Fibroblast of peridontal ligament (primary cell): Measurements from ENCODE around the gene DNAJC7.
A peak's percentile ranks its signal among the peaks of the same experiment; 100 is the strongest.
"Not testable (repeated sequence)": the region's sequence is repeated elsewhere in the genome, so short reads cannot be mapped to it uniquely, and the experiment has no call there.

Source experiments
- DNase-seq: peaks from one replicate; pipeline ENCODE4 v3.0.0-alpha.2; 2010; ENCODE audit errors: extremely low read depth

DNAJC7 gene

GRCh38 chr17:42040818-42041217 lies 23.6 kb upstream of the DNAJC7 start:
- no peak for DNase-seq

- DNase-seq: no peak
Observed at GRCh38 chr17:42039794-42040763, 22.8 kb upstream of the DNAJC7 start.

GRCh38 chr17:42038221-42038973 lies 21.2 kb upstream of the DNAJC7 start:
- DNase-seq: no peak

- DNase-seq: no peak
Observed at GRCh38 chr17:42034059-42034458, 16.8 kb upstream of the DNAJC7 start.

- no peak for DNase-seq
Observed at GRCh38 chr17:42031584-42031983, 14.3 kb upstream of the DNAJC7 start.

- DNase-seq: no peak
Observed at GRCh38 chr17:42028791-42029127, 11.5 kb upstream of the DNAJC7 start.

- DNase-seq: no peak
Observed at GRCh38 chr17:42027961-42028790, 10.9 kb upstream of the DNAJC7 start.

GRCh38 chr17:42027590-42027889 lies 10.3 kb upstream of the DNAJC7 start:
- DNase-seq: no peak

GRCh38 chr17:42026857-42027589 lies 9.8 kb upstream of the DNAJC7 start:
- no peak for DNase-seq

GRCh38 chr17:42025936-42026335 lies 8.7 kb upstream of the DNAJC7 start:
- no peak for DNase-seq

GRCh38 chr17:42025191-42025579 lies 7.9 kb upstream of the DNAJC7 start:
- DNase-seq: no peak

GRCh38 chr17:42023524-42024349 lies 6.5 kb upstream of the DNAJC7 start:
- no peak for DNase-seq

GRCh38 chr17:42020845-42021244 lies 3.6 kb upstream of the DNAJC7 start:
- not testable (repeated sequence) for DNase-seq

- peak; percentile 80 for DNase-seq
Observed at GRCh38 chr17:42019509-42020404, 2.5 kb upstream of the DNAJC7 start, which contains the start of gene NKIRAS2. TSS of gene NKIRAS2 (plus strand) at chr17:42020090. CDS start at chr17:42021578, 1,488 bp downstream.

- DNase-seq: no peak
Observed at GRCh38 chr17:42018988-42019387, 1.7 kb upstream of the DNAJC7 start.

- no peak for DNase-seq
Observed at GRCh38 chr17:42018339-42018738, 1.1 kb upstream of the DNAJC7 start.

- DNase-seq: no peak
Observed at GRCh38 chr17:42017866-42018200, 594 bp upstream of the DNAJC7 start.

- peak; percentile 47 for DNase-seq
Observed at GRCh38 chr17:42016411-42016831, 818 bp downstream of the DNAJC7 start.

- not testable (repeated sequence) for DNase-seq
Observed at GRCh38 chr17:42013740-42014139, 3.5 kb downstream of the DNAJC7 start.

GRCh38 chr17:42012363-42012762 lies 4.9 kb downstream of the DNAJC7 start:
- DNase-seq: not testable (repeated sequence)
